Right kidney (tissue), 1 donor: Measurements from ENCODE around the gene NRCAM.

Experiments used
- DNase-seq: peaks from one replicate; pipeline ENCODE4 v3.0.0-alpha.2; 2016

The NRCAM gene

DNA sequence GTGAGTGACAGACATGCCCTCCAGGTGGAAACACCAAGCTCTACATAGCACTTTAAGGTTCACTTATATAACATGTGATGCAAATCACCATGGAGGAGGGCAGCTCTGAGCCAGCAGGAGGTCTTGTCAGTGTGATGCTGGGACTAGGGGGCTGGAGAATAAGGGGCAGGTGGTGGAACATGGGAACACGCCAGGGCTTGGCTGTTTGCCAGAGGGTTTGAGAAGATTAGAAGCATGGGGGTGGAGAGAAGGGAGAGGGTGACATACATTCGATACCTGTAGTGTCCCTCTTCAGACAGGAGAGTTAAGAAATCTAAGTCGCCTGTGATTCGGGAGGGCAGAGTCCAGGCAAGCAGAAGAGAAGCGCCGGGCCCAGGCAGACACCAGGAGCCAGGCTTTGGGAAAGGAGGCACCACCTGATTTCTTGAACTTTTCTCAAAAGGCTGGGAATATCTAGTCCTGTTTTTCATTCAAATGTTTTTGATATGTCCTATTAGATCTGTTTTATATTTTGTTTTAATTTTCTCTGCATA lies 309.1 kb downstream of the NRCAM start:
- DNase-seq = no peak

DNA sequence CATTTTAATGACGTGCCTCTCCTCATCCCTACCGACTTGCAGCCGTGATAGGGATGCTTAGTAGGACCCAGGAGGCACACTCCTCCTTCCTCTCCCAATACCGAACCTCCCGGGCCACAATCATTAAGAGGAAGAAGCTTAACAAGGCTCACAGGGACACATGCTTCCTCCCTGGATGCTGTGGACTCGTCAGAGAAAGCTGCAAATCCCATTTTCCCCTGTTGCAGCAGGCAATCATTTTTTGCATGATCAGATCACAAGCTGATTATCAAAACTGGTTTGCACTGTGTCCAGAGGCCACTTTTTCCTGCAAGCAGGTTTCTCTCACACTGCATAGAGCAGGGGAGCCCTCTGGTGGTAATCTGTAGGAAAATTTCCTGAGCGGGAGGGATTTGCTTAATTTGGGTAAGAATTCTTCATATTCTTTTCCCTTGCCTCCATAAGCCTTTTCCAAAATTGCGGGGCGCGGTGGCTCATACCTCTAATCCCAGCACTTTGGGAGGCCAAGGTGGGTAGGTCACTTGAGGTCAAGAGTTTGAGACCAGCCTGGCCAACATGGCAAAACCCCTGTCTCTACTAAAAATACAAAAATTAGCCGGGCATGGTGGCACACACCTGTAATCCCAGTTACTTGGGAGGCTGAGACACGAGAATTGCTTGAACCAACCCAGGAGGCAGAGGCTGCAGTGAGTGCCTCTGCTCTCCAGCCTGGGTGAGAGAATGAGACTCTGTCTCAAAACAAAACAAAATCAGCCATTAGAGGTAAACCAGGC lies 310.0 kb downstream of the NRCAM start:
- DNase-seq = peak; percentile 71

DNA sequence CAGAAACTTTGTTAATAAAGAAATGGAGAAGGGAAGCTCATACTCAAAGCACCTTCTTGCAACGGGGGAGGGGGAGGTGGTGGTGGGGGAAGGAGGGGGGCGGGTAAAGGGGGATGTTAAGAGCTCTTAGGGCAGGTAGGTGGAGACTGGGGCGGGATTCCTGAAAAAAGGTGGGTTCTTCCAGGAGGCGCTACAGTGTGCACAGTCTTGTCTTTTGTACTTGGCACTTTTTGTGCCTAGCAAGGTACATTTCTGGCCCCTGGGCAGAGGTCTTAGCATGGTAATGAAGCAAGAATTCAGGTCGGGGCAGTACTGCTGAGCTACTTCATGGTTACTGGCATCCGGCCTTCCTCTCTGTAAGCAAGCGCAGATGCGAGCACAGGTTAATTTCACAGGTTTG lies 310.8 kb downstream of the NRCAM start:
- no peak for DNase-seq

DNA sequence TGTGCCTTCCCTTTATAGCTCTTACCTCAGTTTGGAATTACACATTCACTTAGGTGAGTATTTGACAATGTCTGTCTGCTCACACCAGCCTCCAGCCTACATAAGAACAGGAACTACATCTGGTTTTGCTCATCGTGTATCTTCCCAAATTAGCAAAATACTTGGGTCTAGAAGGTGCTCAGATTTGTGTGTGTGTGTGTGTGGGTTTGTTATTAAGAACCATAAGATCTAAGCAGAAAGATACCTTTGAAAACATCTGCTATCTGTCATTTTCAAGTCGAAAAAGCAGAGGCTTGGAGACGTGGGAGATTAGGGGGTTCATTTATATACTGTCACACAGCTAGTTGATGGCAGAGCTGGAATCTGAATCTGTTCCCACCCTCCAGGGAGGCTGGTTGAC lies 311.3 kb downstream of the NRCAM start:
- DNase-seq = no peak

DNA sequence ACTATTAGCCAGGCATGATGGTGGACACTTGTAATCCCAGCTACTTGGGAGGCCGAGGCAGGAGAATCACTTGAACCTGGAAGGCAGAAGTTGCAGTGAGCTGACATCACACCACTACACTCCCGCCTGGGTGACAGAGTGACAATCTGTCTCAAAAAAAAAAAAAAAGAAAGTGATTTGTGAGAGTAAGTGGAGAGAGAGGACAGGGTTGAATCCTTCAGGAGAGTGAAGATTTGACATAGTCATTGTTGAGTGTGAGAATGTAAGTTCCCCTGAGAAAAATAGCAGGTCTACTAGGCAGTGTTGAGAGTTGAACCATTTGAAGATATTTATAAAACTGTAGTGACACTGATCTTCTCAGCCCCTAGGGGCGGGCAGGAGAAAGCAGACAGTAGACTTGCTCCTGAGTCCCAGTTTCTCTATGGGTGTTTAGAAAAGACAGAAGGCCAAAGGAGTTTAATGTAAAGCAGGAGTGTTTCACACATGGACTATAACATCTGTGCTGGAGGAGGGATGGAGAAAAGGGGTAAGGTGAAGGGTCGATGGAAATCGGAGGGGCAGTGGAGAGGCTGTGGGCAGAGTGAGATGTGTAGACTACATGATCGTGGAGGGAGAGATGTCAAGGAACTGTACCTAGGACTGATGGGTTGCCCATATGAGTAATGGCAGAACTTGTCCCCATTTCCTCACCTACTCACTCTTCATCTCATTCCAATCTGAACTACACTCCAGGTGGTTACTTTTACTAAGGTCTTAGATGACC lies 312.4 kb downstream of the NRCAM start:
- no peak for DNase-seq

DNA sequence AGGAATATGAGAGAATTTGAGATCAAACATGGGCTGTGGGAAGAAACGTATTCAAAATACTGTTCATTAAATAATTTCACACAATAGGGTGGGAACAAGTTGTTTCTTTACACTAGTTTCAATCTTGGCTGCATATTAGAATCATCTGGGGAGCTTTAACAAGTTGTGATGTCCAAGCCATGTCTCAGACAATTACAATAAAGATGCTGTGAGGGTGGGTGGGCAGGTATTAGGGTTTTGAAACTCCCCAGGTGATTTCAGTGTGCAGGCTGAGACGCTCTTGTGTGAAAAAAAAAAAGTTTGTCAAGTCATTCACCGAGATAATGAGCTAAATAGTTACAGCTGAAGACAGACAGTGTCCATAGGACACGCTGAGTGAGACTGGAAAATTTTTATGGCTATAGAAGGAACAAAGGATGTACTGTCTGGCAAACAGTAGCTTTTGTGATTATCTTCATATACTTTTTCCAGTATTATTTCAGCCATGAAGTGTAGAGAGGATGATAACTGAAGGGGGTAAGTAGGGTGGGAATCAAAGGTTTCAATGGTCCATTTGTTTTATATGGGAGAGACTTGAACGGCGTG lies 313.5 kb downstream of the NRCAM start:
- DNase-seq = no peak

DNA sequence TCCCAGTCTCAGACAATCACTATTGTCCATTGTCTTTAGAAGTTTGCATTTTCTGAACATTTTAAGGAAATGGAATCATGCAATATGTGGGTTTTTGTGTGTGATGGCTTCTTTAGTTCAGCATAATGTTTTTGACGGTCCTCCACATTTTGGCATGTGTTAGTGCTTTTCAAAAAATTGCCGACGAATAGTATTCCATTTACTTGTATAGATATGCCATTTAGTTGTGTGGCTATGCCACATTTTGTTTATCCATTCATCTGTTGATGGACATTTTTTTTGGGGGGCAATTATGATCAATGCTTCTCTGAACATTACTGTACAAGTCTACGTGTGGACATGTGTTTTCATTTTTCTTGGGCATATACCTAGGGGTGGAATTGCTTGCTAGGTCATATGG lies 314.1 kb downstream of the NRCAM start:
- DNase-seq = no peak

DNA sequence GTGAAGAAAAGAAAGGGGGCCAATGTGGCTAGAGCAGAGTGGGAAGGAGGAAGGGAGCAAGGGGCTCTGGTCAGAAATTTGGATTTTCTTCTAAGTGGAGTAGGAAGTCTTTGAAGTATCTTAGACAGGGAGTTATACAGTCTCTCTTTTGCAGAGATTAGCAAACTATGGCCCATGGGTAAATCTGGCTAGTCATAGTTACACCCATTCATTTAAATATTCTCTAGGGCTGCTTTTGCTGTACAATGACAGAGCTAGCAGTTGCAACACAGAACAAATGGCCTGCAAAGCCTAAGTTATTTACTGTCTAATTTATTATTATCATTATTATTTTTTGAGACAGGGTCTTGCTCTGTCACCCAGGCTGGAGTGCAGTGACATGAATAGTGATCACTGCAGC lies 315.6 kb downstream of the NRCAM start:
- DNase-seq = no peak

DNA sequence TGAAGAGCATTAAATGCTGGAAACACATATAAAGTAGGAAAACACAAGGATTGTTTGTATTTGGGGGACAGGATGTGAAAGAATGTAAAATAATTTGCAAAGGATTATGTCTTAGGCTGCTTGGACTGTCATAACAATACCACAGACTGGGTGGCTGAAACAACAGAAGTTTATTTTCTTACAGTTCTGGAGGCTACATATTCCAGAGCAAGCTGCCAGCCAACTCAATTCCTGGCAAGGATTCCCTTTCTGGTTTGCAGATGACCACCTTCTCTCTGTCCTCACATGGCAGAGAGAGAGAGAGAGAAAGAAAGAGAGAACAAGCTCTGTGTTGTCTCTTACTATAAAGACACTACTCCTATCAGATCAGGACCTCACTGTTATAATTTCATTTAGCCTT lies 317.3 kb downstream of the NRCAM start:
- no peak for DNase-seq

DNA sequence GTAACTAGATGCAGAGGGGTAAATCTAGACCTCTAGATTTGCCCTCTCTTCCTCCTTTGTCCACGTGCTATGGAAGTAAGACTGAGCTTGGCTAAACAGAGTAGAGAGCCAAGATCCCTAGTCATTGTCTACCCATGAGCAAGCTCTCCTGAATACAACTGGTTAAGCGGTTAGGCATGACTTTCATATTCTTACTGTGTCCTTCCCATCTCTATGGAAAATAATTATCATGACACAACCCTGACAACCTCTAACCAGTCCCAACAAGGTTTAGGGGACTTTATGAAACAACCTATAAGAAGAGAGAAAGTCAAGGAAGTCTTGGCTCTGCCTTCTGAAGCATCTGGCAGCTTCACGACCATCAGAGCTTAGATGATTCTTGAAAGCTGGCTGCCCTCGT lies 318.2 kb downstream of the NRCAM start:
- no peak for DNase-seq

DNA sequence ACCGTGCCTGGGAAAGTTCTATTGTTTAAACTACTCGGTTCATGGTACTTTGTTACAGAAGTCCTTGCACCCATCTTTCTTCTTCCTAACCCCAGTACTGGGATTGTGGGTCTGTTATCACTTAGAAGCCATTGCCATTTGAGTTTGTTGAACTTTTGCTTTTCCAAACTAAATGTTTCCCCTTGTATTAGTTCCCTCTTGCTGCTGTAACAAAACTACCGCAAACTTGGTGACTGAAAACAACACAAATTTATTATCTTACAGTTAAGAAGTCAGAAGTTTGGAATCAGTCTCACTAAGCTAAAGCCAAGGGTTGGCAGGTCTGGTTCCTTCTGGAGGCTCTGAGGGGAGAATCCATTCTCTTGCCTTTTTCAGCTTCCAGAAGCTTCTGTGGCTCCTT lies 319.2 kb downstream of the NRCAM start:
- no peak for DNase-seq

DNA sequence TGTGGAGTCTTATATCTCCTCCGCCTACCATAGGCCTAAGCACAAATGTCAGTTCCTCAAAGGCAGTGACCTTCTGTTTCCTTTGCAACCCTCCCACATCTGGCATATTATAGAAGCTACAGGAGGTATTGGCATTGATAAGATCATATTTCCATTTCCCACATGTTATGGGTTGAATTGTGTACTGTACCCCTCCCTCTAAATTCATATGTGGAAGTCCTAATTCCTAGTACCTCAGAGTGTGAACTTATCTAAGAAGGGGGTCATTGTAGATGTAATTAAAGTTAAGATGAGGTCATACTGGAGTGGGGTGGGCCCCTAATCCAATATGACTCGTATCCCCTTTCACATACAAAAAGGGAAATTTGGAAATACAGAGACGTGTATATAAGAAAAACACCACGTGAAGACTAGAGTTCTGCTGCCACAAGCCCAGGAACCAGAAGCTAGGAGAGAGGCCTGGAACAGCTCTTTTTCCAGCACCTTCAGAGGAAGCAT lies 320.0 kb downstream of the NRCAM start:
- no peak for DNase-seq

DNA sequence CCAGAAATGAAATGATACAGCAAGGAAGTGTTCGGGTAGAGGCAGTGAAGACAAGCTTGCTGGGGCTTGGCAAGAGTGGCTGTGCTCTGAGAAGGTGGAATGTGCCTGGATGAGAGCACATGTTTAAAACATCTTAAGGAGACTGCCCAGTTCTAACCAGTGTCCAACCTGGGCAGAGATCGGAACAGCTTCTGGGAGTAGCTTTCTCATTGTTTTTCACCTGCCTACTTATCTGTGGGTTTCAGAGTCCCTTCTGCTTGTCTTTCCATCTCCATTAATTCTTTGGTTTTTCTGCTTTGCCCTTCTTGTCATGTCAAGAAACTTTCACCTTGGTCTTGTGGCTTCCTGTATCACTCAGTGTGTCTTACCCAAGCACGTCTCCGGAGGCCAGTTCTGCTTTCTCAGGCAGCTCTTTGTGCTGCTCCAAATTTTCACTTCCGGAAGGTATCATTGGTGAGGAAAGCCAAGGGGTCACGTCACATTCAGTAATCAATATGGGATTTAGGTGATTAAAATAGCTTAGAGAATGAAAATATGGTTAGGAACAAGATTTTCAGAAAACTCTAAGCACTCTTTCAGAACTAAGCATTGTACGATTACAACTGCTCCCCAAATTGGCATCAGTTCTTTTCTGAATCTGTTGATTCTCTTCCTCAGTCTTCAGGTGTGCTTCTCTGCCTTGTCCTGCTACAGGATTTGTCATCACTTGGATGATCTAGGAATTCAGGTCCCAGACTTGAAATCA lies 320.6 kb downstream of the NRCAM start:
- no peak for DNase-seq

DNA sequence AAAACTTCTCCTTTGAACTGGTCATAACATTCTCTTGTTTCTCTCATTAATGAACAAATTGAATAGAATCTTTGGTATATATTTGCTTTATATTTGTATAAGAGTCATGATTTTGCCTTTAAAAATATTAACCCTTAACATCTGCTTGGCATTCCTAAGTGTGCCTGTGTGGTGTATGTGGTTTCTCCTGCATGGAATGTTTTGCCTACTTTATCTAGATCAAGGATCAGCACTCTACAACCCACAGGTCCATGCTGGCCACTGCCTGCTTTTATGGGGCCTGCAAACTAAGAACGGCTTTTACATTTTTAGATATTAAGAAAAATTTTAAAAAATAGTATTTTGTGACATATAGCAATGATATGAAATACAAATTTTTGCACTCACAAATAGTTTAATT lies 321.8 kb downstream of the NRCAM start:
- DNase-seq = no peak

DNA sequence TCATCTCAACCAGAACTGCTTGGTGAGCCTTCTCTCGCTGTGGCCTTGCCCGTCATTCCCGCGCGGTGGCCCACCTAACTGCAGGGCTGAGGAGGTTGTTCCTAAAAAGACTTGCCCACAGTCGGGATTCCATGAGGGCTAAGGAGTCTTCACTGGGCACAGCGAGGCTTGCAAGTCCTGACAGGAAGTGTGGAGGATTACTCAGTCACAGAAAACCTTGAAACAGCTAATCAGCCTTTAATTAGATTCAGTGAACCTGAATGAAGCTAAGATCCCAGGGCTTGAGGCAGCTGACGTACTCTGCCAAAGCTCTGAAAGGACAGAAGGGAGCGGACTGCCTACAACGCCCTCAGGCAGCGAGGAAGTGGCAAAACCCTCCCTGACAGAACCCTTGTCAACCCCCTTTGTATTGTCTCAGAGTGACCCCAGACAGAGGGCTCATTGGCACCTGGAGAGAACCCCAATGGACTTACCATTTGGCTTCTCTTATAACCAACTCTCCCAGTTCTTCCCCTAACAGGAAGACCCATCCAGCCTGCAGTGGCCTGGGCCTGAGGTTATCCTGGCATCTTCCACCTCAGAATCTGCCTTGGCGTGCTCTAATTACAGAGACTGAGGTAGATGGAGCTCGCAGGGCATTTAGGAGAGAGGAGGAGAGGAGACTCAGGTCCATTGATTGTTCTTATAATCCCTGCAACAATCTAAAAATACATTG lies 323.5 kb downstream of the NRCAM start:
- no peak for DNase-seq

DNA sequence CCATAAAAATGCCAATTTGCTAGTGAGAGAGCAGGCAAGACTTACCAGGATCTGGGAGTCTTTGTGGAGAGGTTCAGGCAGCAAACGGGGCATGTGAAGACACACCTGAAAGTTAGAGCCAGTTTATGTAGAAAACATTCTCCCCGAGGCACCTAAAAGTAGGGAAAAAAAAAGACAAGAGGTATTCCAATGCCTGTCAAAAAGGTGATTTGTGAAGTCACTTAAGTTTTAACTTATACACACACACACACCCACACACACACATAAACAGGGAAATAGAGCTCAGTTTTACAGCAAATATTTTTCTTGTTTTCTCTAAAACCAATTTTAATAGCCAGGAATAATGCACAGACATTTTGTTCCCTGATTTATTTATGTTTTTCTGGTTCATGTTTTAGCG lies 326.0 kb downstream of the NRCAM start, which contains the start of gene LAMB4:
TSS of gene LAMB4 (minus strand) at position 101 of the 400 bp plus-strand sequence. CDS start 7,197 bp downstream, outside the sequence.
- DNase-seq = no peak

DNA sequence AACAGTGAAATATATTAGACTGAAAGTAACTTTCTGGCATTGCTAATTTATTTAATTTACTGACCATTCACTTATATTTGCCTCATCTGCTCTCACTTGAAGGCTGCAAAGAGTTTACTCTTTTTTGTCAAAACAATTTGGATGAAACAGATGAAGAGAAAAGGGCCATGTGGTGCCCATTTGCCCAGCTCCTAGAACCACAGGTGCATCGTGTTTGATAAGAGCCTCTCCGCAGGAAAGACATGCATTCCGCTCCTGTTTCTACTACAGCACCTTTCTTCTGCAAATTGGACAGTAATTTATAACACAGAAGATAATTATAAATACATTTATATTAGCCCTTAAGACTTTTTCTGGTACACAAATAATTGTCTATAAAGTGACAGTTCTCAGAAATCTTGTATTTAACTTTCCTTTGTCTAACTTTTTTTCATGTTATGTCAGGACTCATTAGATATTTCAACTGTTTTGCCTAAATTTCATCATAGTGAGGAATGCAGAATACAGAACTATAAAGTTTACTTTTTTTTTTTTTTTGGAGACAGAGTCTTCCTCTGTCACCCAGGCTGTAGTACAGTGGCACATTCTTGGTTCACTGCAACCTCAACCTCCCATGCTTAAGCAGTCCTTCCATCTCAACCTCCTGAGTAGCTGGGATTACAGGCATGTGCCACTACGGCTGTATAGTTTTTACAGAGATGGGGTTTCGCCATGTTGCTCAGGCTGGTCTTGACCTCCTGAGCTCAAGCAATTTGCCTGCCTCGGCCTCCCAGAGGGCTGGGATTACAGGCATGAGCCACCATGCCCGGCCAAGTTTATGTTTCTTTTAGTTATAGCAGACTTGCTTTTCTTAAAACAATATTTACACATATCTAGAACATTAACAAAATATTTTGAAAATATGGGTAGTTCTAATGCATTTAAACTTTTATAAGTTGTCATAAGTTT lies 326.9 kb downstream of the NRCAM start:
- DNase-seq = no peak

DNA sequence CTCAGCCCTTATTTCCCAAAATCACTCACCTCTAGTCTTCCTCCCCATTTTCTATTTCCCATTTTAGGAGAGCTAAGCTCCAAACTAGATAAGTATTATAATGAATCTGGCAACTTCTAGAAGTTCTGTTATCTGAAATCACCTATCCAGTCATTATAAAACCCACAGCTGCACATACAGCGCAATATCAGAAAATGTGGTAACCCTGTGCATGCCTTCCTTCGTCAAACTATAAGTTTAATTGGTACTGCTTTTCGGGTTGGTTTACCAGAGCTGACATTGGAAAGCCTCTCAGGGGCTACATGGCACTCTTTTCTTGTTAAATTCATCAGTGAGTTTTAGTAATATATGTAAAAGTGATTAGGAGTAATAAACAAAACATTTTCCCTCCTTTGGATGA lies 327.7 kb downstream of the NRCAM start:
- no peak for DNase-seq

DNA sequence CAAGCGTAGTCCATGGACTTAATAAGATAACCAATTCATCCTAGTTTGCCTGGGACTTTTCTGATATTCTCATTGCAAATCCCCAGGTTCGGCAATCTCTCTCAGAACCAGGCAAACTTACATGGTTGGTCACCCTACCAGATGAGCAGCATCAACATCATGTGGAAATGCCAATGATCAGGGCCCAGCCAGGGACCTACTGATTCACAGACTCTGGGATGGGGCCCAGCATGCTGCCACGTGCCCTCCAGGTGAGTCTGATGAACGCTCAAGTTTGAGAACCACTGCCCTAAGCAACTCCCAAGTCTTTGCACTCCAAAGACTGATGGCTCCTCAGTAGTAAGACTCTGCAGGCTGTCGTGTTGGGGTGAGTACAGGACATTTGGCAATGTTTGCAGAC lies 328.8 kb downstream of the NRCAM start:
- no peak for DNase-seq

DNA sequence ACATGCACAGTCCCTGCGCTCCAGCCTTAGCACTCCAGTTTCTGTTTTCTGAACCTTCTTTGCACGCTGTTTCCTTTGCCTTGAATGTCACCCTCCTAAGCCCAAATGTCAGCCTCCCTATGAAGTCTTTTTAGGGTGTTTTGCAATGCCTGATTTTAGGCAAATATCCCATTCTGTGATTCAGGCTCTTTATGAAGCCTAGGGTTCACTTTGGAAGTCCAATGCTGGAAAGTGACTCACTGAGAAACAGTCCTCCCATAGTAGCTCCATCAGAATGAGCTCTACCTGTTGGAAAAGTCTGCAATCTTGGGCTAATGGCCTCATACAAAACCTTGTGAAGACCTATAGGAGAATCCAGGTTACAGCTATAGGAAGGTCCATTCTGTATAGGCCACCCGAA lies 331.4 kb downstream of the NRCAM start:
- DNase-seq = no peak
